OCI-LY7 (cell line): Measurements from ENCODE around the gene GRK4. TPM values are rescaled to one million over a fixed set of nuclear protein-coding genes. Genes with fewer than 3 reads are reported as not detected.

Experiments used
- BruUV-seq: library from RNA; stranded (reverse); fragments of 400-500 nt; replicated peaks from 2 replicates; lab custom pipeline; 2021; lab: Mats Ljungman, UMichigan
- CTCF ChIA-PET: fragments of 300-600 bp; sonication (Branson Sonifier 250); formaldehyde crosslinking; loops from one replicate; lab custom pipeline; 2022; ENCODE audit warnings: antibody characterized with exemption; ENCODE audit not compliant: unreplicated experiment; lab: Charles Lee
- POLR2A ChIA-PET: fragments of 300-600 bp; sonication (Branson Sonifier 250); formaldehyde crosslinking; loops from one replicate; lab custom pipeline; 2022; ENCODE audit warnings: antibody characterized with exemption; lab: Charles Lee
- DNase-seq: peaks from one replicate; pipeline ENCODE4 v3.0.0-alpha.2; 2015; ENCODE audit warnings: low spot score
- H2AFZ ChIP-seq: fragments of 200-600 bp; sonication (generic), shearing (Covaris generic); 2 replicates; pipeline ENCODE4 v1.6.1; 2014; ENCODE audit warnings: mild to moderate bottlenecking, antibody characterized with exemption, low read length, moderate library complexity
- H3K27ac ChIP-seq: fragments of 200-600 bp; sonication (generic); 2 replicates; pipeline ENCODE4 v1.5.1; 2014; ENCODE audit warnings: mixed run types, low read depth, mild to moderate bottlenecking, moderate library complexity, low read length, inconsistent platforms; ENCODE audit not compliant: poor library complexity, severe bottlenecking
- H3K36me3 ChIP-seq: fragments of 200-600 bp; sonication (generic); 2 replicates; pipeline ENCODE4 v1.6.1; 2014; ENCODE audit warnings: mild to moderate bottlenecking, antibody characterized with exemption, low read length, moderate library complexity, mixed read lengths; ENCODE audit not compliant: insufficient read depth
- H3K4me1 ChIP-seq: fragments of 200-600 bp; sonication (generic); 2 replicates; pipeline ENCODE4 v1.5.1; 2014; ENCODE audit warnings: mild to moderate bottlenecking, low read length; ENCODE audit not compliant: insufficient read depth, poor library complexity, severe bottlenecking
- H3K4me2 ChIP-seq: fragments of 200-600 bp; sonication (generic); 2 replicates; pipeline ENCODE4 v1.6.1; 2014; ENCODE audit warnings: mild to moderate bottlenecking, low read length
- H3K4me3 ChIP-seq: fragments of 200-600 bp; sonication (generic); 2 replicates; pipeline ENCODE4 v1.5.1; 2014; ENCODE audit warnings: mild to moderate bottlenecking, low read depth, low read length; ENCODE audit not compliant: poor library complexity, severe bottlenecking
- H3K79me2 ChIP-seq: fragments of 200-600 bp; sonication (generic); 2 replicates; pipeline ENCODE4 v1.6.1; 2016; ENCODE audit warnings: low read depth, mild to moderate bottlenecking, low read length, moderate library complexity, mixed read lengths; ENCODE audit not compliant: insufficient read depth
- H3K9me2 ChIP-seq: fragments of 200-600 bp; sonication (generic); 2 replicates; pipeline ENCODE4 v1.6.1; 2016; ENCODE audit warnings: mild to moderate bottlenecking, low read length, mixed read lengths; ENCODE audit not compliant: insufficient read depth
- H3K9me3 ChIP-seq: fragments of 200-600 bp; sonication (generic); 2 replicates; pipeline ENCODE4 v1.6.1; 2014; ENCODE audit warnings: mild to moderate bottlenecking, mixed run types, low read length, mixed read lengths
- H4K20me1 ChIP-seq: fragments of 200-600 bp; sonication (generic); 2 replicates; pipeline ENCODE4 v1.6.1; 2014; ENCODE audit warnings: mild to moderate bottlenecking, antibody characterized with exemption, low read length, moderate library complexity, mixed read lengths; ENCODE audit not compliant: insufficient read depth
- EZH2phosphoT487 ChIP-seq: fragments of 200-600 bp; sonication (generic); IDR thresholded peaks from 2 replicates; pipeline ENCODE4 v1.6.1; 2018; ENCODE audit warnings: low read depth, borderline replicate concordance, mild to moderate bottlenecking, mixed run types, antibody characterized with exemption, low read length, moderate library complexity, mixed read lengths
- intact Hi-C: fragments of 100-400 bp; cut with micrococcal nuclease; formaldehyde crosslinking; loops from one replicate; pipeline ENCODE4 v1.10.0; 2022; ENCODE audit not compliant: unreplicated experiment
- total RNA-seq, 2 experiments: library from RNA; depleted of rRNA in 1 of 2; stranded (reverse); fragments of >200 nt in 1 of 2; shearing (Covaris generic) in 1 of 2; gene quantifications; 2 replicates each; pipeline ENCODE4 v1.2.3, GENCODE V29; 2014 to 2022
- TF ChIP-seq, protein P1 (sequence below): fragments of 200-600 bp; sonication (generic); conservative IDR thresholded peaks from 2 replicates; pipeline ENCODE4 v1.5.1; 2014; ENCODE audit warnings: mild to moderate bottlenecking, antibody characterized with exemption, low read length, moderate library complexity, mixed read lengths

The GRK4 gene
- total RNA-seq, 2 experiments from 2014 or later, result 6.5 to 9.1 TPM

DNA sequence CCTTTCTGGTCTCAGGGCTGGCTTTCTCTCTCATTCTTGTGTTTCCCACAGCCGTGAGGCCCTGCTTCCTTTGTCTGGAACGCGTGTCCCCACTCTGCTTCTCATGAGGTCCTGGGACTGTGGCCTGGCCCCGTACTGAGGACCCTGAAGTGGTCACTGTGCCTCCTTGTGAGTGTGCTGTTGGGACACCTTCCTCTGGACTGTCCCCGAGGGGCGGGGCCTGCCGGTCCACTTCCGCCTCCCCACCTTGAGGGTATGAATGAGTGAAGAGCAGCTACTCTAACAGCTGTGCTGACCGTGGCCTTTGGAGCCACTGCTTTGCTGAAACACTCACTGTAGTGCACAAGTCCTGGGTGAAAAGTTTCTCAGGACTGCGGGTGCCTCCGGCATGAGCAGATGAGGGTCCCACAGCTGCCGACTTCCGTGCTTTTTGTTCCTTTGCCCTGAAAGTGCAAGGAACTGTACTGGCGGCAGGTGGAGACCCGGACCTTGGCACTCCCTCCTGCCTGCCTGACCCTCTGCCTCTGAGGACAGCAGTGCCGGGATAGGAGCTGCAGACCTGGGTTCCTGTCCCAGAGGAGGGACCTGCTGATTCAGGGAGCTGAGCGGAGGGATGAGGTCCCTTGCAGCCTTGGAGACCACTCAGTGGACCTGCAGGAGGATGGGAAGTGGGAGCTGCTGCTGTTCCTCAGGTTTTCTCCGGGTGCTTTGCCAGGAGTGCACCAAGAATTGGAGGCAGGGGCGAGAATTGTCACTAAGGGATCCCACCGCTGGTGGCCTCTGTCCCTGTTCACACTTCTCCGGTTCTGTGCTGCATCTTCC is 73.0 kb downstream of the GRK4 start:
- Histone ChIP-seq H2AFZ (no peak overlapping the region), H3K27ac (no peak overlapping the region), H3K9me3 (no peaks in the 10 kb centered on the region), H3K9me2 (no peaks in the 10 kb centered on the region), H3K4me2 (no peak overlapping the region), H4K20me1 (no peaks in the 10 kb centered on the region), H3K79me2 (no peaks in the 10 kb centered on the region), H3K4me1 (peaks cover 20% of the 10 kb centered on the region), H3K36me3 (no peaks in the 10 kb centered on the region), H3K4me3 (no peak overlapping the region)
- TF ChIP-seq, protein P1, sequence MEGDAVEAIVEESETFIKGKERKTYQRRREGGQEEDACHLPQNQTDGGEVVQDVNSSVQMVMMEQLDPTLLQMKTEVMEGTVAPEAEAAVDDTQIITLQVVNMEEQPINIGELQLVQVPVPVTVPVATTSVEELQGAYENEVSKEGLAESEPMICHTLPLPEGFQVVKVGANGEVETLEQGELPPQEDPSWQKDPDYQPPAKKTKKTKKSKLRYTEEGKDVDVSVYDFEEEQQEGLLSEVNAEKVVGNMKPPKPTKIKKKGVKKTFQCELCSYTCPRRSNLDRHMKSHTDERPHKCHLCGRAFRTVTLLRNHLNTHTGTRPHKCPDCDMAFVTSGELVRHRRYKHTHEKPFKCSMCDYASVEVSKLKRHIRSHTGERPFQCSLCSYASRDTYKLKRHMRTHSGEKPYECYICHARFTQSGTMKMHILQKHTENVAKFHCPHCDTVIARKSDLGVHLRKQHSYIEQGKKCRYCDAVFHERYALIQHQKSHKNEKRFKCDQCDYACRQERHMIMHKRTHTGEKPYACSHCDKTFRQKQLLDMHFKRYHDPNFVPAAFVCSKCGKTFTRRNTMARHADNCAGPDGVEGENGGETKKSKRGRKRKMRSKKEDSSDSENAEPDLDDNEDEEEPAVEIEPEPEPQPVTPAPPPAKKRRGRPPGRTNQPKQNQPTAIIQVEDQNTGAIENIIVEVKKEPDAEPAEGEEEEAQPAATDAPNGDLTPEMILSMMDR, result no peak
- no peak for TF ChIP-seq EZH2phosphoT487
- ChIA-PET CTCF (interaction anchor here (0.6 kb wide), 1 partner anchor 213 kb away, joined by 4 read pairs; the partner anchor contains the start of gene MSANTD1), POLR2A (no interaction called here)
- DNase-seq, result no peak
- intact Hi-C loops, result no loop called here
- BruUV-seq, result no TSS peak

GRCh38 chr4:3037957-3038461 is 74.6 kb downstream of the GRK4 start:
- H4K20me1 ChIP-seq, result no peaks in the 10 kb centered on the region
- ChIA-PET POLR2A (interaction anchor here (1.4 kb wide), 1 partner anchor 9 kb away, joined by 3 read pairs; no protein-coding TSS in a partner anchor), CTCF (interaction anchor here (0.6 kb wide), 1 partner anchor 1288 kb away, joined by 6 read pairs; no protein-coding TSS in a partner anchor)
- no peaks in the 10 kb centered on the region for H3K9me3 ChIP-seq
- peaks cover 35% of the 10 kb centered on the region for H3K4me1 ChIP-seq
- no peak overlapping the region for H2AFZ ChIP-seq
- no TSS peak for BruUV-seq
- DNase-seq, result no peak
- H3K79me2 ChIP-seq, result no peaks in the 10 kb centered on the region
- H3K4me3 ChIP-seq, result no peak overlapping the region
- no peak overlapping the region for H3K27ac ChIP-seq
- H3K9me2 ChIP-seq, result no peaks in the 10 kb centered on the region
- no peaks in the 10 kb centered on the region for H3K36me3 ChIP-seq
- peak overlapping the region; percentile 31 for H3K4me2 ChIP-seq
- intact Hi-C loops, result no loop called here
- no peak for TF ChIP-seq EZH2phosphoT487

DNA sequence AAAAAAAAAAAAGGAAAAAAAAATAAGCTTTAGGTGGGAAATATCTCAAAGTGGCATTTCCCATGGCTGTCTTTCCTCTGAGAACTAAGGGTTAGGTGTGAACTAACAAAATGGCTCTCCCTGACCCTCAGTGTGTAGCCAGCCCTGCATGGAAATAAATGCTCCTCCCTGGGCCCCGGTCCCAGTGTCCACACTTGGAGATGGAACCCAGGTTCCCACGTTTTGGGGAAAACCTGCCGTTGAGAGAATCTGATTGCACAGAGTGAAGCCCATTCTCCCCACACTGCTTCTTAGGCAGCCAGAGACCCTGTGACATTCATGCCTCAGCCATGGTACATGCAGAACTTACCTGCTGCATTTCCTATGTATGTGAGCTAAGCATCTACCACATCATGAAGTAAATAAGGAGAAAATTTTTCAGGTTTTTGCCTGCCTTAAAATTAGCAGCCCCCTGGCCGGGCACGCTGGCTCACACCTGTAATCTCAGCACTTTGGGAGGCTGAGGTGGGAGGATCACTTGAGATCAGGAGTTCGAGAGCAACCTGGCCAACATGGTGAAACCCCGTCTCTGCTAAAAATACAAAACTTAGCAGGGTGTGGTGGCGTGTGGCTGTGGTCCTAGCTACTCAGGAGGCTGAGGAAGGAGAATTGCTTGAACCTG is 76.5 kb downstream of the GRK4 start:
- TF ChIP-seq, protein P1, result no peak
- no peak for TF ChIP-seq EZH2phosphoT487
- Histone ChIP-seq H3K4me3 (no peak overlapping the region), H3K79me2 (no peaks in the 10 kb centered on the region), H3K27ac (no peak overlapping the region), H2AFZ (no peak overlapping the region), H3K4me2 (no peak overlapping the region), H3K4me1 (peaks cover 35% of the 10 kb centered on the region), H3K36me3 (no peaks in the 10 kb centered on the region), H4K20me1 (no peaks in the 10 kb centered on the region), H3K9me2 (no peaks in the 10 kb centered on the region), H3K9me3 (no peaks in the 10 kb centered on the region)
- no peak for DNase-seq
- ChIA-PET CTCF (no interaction called here), POLR2A (interaction anchor here (0.5 to 1.2 kb wide), 3 partner anchors 18 to 1260 kb away, joined by 3 to 5 read pairs (median 4); no protein-coding TSS in a partner anchor)
- intact Hi-C loops, result no loop called here
- BruUV-seq, result no TSS peak
